ENCODE measurements around the gene HGS. TPM values are rescaled to one million over a fixed set of nuclear protein-coding genes. Genes with fewer than 3 reads are reported as not detected.

HGS gene
- total RNA-seq, 1 experiment from 2014 or later = 240 TPM

DNA sequence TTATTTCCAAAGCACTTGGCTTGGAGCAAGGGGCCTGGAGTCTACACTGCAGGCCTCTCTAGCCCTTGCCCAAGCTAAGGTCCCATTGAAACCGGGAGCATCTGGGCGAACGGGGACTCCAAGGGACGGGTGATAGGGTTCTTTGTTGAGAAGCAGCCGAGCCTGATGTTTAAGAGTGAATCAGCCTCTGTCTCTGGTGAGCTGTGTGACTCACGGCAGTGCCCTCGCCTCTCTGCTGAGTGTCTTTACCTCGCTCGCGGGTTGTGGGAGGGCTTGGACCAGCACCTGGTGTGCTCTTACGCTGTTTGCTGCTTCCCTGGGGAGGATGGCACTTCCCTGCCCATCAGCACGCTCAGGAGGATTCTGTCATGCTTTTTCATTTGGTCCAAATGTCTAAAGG, 1.3 kb downstream of the HGS start:
- no peak for DNase-seq (ENCODE audit: low read depth, low spot score)
- ATAC-seq = no peak; the same call in 1 of the 2 replicates
- ChIA-PET POLR2A (no interaction called here), CTCF (interaction anchor here (0.7 kb wide), 1 partner anchor 72 kb away, joined by 3 read pairs; no protein-coding TSS in a partner anchor)
- Histone ChIP-seq H3K4me3 (ENCODE audit: low read depth in 2 of 2, low read length in 2 of 2) (peak overlapping the region; percentile 71 to 78), H3K36me3 (ENCODE audit: control insufficient read depth, insufficient read depth, low read length) (peaks cover 22% of the 10 kb centered on the region; the same call in 1 of the 2 replicates), H3K27me3 (ENCODE audit: control insufficient read depth, insufficient read depth, low read length) (no peaks in the 10 kb centered on the region), H3K27ac (ENCODE audit: low read length) (peak overlapping the region; percentile 96), H3K4me1 (ENCODE audit: control insufficient read depth, insufficient read depth, low read length) (peaks cover 23% of the 10 kb centered on the region), H3K9me3 (ENCODE audit: control insufficient read depth, insufficient read depth, low read depth, low read length) (no peaks in the 10 kb centered on the region)
- TF ChIP-seq SIN3A (IDR thresholded peaks at IDR 0.05; ENCODE audit: borderline replicate concordance, insufficient read depth, low read depth, low read length) (0 out of 2 replicates have a peak, but pooled peaks have one; percentile 15), TCF7L2 (IDR thresholded peaks at IDR 0.05; ENCODE audit: low read depth, low read length) (no peak)
- intact Hi-C loops (cut with micrococcal nuclease; ENCODE audit: unreplicated experiment) = no loop called here
- BruUV-seq (replicated peaks) = no TSS peak
- in situ Hi-C loops (cut with HindIII; ENCODE audit: low pct_unique_long_range_greater_than_20kb, low sequenced_read_pairs) = no loop called here

- ChIA-PET CTCF (no interaction called here), POLR2A (no interaction called here)
- H3K4me3 ChIP-seq (ENCODE audit: low read depth in 2 of 2, low read length in 2 of 2) = no peak overlapping the region
- intact Hi-C loops (cut with micrococcal nuclease; ENCODE audit: unreplicated experiment) (no loop called here), in situ Hi-C loops (cut with HindIII; ENCODE audit: low pct_unique_long_range_greater_than_20kb, low sequenced_read_pairs) (no loop called here)
- H3K4me1 ChIP-seq (ENCODE audit: control insufficient read depth, insufficient read depth, low read length) = peaks cover 19% of the 10 kb centered on the region
- H3K27ac ChIP-seq (ENCODE audit: low read length) = no peak overlapping the region
- H3K9me3 ChIP-seq (ENCODE audit: control insufficient read depth, insufficient read depth, low read depth, low read length) = no peaks in the 10 kb centered on the region
- peaks cover 22% of the 10 kb centered on the region; the same call in 1 of the 2 replicates for H3K36me3 ChIP-seq (ENCODE audit: control insufficient read depth, insufficient read depth, low read length)
- no peak for DNase-seq (ENCODE audit: low read depth, low spot score)
- ATAC-seq = no peak
- H3K27me3 ChIP-seq (ENCODE audit: control insufficient read depth, insufficient read depth, low read length) = no peaks in the 10 kb centered on the region
- TF ChIP-seq, protein P1, sequence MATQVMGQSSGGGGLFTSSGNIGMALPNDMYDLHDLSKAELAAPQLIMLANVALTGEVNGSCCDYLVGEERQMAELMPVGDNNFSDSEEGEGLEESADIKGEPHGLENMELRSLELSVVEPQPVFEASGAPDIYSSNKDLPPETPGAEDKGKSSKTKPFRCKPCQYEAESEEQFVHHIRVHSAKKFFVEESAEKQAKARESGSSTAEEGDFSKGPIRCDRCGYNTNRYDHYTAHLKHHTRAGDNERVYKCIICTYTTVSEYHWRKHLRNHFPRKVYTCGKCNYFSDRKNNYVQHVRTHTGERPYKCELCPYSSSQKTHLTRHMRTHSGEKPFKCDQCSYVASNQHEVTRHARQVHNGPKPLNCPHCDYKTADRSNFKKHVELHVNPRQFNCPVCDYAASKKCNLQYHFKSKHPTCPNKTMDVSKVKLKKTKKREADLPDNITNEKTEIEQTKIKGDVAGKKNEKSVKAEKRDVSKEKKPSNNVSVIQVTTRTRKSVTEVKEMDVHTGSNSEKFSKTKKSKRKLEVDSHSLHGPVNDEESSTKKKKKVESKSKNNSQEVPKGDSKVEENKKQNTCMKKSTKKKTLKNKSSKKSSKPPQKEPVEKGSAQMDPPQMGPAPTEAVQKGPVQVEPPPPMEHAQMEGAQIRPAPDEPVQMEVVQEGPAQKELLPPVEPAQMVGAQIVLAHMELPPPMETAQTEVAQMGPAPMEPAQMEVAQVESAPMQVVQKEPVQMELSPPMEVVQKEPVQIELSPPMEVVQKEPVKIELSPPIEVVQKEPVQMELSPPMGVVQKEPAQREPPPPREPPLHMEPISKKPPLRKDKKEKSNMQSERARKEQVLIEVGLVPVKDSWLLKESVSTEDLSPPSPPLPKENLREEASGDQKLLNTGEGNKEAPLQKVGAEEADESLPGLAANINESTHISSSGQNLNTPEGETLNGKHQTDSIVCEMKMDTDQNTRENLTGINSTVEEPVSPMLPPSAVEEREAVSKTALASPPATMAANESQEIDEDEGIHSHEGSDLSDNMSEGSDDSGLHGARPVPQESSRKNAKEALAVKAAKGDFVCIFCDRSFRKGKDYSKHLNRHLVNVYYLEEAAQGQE (IDR thresholded peaks at IDR 0.05; ENCODE audit: insufficient read depth in 1 of 2, low read depth in 2 of 2, low read length in 1 of 2) = no peak
- TF ChIP-seq SIN3A (IDR thresholded peaks at IDR 0.05; ENCODE audit: borderline replicate concordance, insufficient read depth, low read depth, low read length) (no peak), CTCF (IDR thresholded peaks at IDR 0.05) (no peak), TCF7L2 (IDR thresholded peaks at IDR 0.05; ENCODE audit: low read depth, low read length) (no peak), POLR2AphosphoS5 (IDR thresholded peaks at IDR 0.05; ENCODE audit: low read depth, low read length) (no peak)
- BruUV-seq (replicated peaks) = no TSS peak
These were observed 2.8 kb downstream of the HGS start for GRCh38 chr17:81686614-81687013.

DNA sequence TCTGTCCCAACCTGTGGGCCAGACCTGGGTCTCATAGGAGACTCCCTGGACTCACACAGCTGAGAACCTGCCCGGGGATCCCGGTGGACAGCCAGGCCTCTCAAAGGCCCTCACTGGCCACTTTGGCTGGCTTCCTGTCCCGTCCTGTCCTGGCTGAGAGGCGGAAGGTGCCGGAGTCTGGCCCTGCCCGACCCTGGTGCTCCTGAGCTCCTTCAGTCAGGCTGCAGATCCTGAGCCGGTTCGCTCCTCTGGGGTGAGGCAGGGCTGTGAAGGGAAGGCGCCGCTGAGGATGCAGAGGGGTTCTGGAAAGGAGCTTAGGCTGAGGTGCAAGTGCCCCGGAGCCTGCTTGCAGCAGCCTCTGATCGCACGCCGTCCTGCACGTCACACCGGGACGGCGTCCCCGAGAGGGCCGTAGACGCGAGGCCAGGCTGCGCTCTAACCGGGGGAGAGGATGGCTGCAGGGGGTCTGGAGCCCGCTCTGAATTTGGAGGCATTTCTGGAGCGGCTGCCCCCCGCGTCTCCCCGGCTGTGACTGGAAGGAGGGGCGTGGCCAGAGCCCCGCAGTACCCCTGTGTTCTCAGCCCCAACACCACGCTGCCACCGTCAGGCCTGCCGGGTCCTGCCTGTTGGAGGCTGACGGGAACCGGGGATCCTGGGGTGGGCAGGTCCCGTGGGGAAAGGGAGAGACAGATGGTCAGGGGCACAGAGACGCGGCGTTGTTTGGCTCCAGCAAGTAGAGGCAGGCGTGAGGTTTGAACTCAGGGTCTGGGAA, 4.1 kb downstream of the HGS start:
- DNase-seq (ENCODE audit: low read depth, low spot score) = no peak
- H3K27me3 ChIP-seq (ENCODE audit: control insufficient read depth, insufficient read depth, low read length) = no peaks in the 10 kb centered on the region
- BruUV-seq (replicated peaks) = no TSS peak
- no peak overlapping the region for H3K4me3 ChIP-seq (ENCODE audit: low read depth in 2 of 2, low read length in 2 of 2)
- no peak for TF ChIP-seq SIN3A (IDR thresholded peaks at IDR 0.05; ENCODE audit: borderline replicate concordance, insufficient read depth, low read depth, low read length)
- no peak for TF ChIP-seq POLR2AphosphoS5 (IDR thresholded peaks at IDR 0.05; ENCODE audit: low read depth, low read length)
- TF ChIP-seq CTCF (IDR thresholded peaks at IDR 0.05) = no peak
- TF ChIP-seq TCF7L2 (IDR thresholded peaks at IDR 0.05; ENCODE audit: low read depth, low read length) = no peak
- TF ChIP-seq, protein P1 (IDR thresholded peaks at IDR 0.05; ENCODE audit: insufficient read depth in 1 of 2, low read depth in 2 of 2, low read length in 1 of 2) = no peak
- no peak overlapping the region for H3K27ac ChIP-seq (ENCODE audit: low read length)
- ChIA-PET POLR2A (no interaction called here), CTCF (no interaction called here)
- intact Hi-C loops (cut with micrococcal nuclease; ENCODE audit: unreplicated experiment) (no loop called here), in situ Hi-C loops (cut with HindIII; ENCODE audit: low pct_unique_long_range_greater_than_20kb, low sequenced_read_pairs) (no loop called here)
- H3K36me3 ChIP-seq (ENCODE audit: control insufficient read depth, insufficient read depth, low read length) = peaks cover 22% of the 10 kb centered on the region; the same call in 1 of the 2 replicates
- no peak for ATAC-seq
- peaks cover 11% of the 10 kb centered on the region for H3K4me1 ChIP-seq (ENCODE audit: control insufficient read depth, insufficient read depth, low read length)
- no peaks in the 10 kb centered on the region for H3K9me3 ChIP-seq (ENCODE audit: control insufficient read depth, insufficient read depth, low read depth, low read length)

Measured in Panc1 (cell line).